ENCODE data around the gene ERG.

- no peak for TF ChIP-seq POLR2A (IDR thresholded peaks at IDR 0.05; ENCODE audit: low read length)
- TF ChIP-seq GATA1 (IDR thresholded peaks at IDR 0.05; ENCODE audit: low read depth, low read length), result no peak
Observed at GRCh38 chr21:38385427-38386175, 112.7 kb downstream of the ERG start.
